H9 (cell line): ENCODE data around the gene SPTAN1. TPM values are rescaled to one million over a fixed set of nuclear protein-coding genes. Genes with fewer than 3 reads are reported as not detected.
"Not testable (repeated sequence)": the region's sequence is repeated elsewhere in the genome, so short reads cannot be mapped to it uniquely, and the experiment has no call there.

Experiments used
- DNase-seq: peaks from one replicate; pipeline ENCODE4 v3.0.0-alpha.2; 2017
- H2AFZ ChIP-seq: one replicate; pipeline ENCODE4 v1.6.1; 2013; ENCODE audit warnings: mild to moderate bottlenecking, low read length, control low read depth, moderate library complexity
- H2AK5ac ChIP-seq: 2 replicates; pipeline ENCODE4 v1.6.1; 2013; ENCODE audit warnings: low read length, control low read depth, mixed read lengths; ENCODE audit not compliant: insufficient read length
- H2BK120ac ChIP-seq: one replicate; pipeline ENCODE4 v1.6.1; 2013; ENCODE audit warnings: low read depth, mild to moderate bottlenecking, low read length, control low read depth, inconsistent platforms; ENCODE audit not compliant: poor library complexity, severe bottlenecking
- H2BK12ac ChIP-seq: 2 replicates; pipeline ENCODE4 v1.6.1; 2013; ENCODE audit warnings: low read length, control low read depth, mixed read lengths, low read depth; ENCODE audit not compliant: insufficient read length
- H2BK15ac ChIP-seq: 2 replicates; pipeline ENCODE4 v1.6.1; 2013; ENCODE audit warnings: low read depth, low read length, control low read depth
- H2BK20ac ChIP-seq: one replicate; pipeline ENCODE4 v1.6.1; 2013; ENCODE audit warnings: low read depth, mild to moderate bottlenecking, low read length, control low read depth, inconsistent platforms; ENCODE audit not compliant: poor library complexity, severe bottlenecking
- H2BK5ac ChIP-seq: 2 replicates; pipeline ENCODE4 v1.6.1; 2013; ENCODE audit warnings: low read length, control low read depth, mixed read lengths; ENCODE audit not compliant: insufficient read length
- H3K14ac ChIP-seq: 2 replicates; pipeline ENCODE4 v1.6.1; 2013; ENCODE audit warnings: low read length, control low read depth; ENCODE audit not compliant: insufficient read depth
- H3K18ac ChIP-seq: 2 replicates; pipeline ENCODE4 v1.6.1; 2013; ENCODE audit warnings: low read depth, mild to moderate bottlenecking, mixed read lengths, low read length, control low read depth; ENCODE audit not compliant: insufficient read length
- H3K23ac ChIP-seq: 2 replicates; pipeline ENCODE4 v1.6.1; 2013; ENCODE audit warnings: low read length, control low read depth, mixed read lengths, low read depth; ENCODE audit not compliant: insufficient read length
- H3K23me2 ChIP-seq: 2 replicates; pipeline ENCODE4 v1.6.1; 2013; ENCODE audit warnings: low read depth, mild to moderate bottlenecking, mixed read lengths, low read length, control low read depth; ENCODE audit not compliant: insufficient read length, poor library complexity, severe bottlenecking
- H3K27ac ChIP-seq: 2 replicates; pipeline ENCODE4 v1.5.1; 2013; ENCODE audit warnings: low read length, control low read depth, mixed read lengths, low read depth; ENCODE audit not compliant: insufficient read length
- H3K27me3 ChIP-seq: 2 replicates; pipeline ENCODE4 v1.6.1; 2013; ENCODE audit warnings: low read length, control low read depth, inconsistent platforms; ENCODE audit not compliant: insufficient read depth
- H3K4ac ChIP-seq: 2 replicates; pipeline ENCODE4 v1.6.1; 2013; ENCODE audit warnings: low read depth, mild to moderate bottlenecking, control low read depth, inconsistent platforms, low read length, moderate library complexity
- H3K4me1 ChIP-seq: 2 replicates; pipeline ENCODE4 v1.6.1; 2013; ENCODE audit warnings: low read length, control low read depth, inconsistent platforms; ENCODE audit not compliant: insufficient read depth
- H3K4me2 ChIP-seq: 2 replicates; pipeline ENCODE4 v1.6.1; 2013; ENCODE audit warnings: low read length, control low read depth, mixed read lengths; ENCODE audit not compliant: insufficient read length, insufficient read depth
- H3K56ac ChIP-seq: 2 replicates; pipeline ENCODE4 v1.6.1; 2013; ENCODE audit warnings: low read depth, mild to moderate bottlenecking, mixed read lengths, low read length, control low read depth; ENCODE audit not compliant: insufficient read length
- H3K79me1 ChIP-seq: 2 replicates; pipeline ENCODE4 v1.6.1; 2013; ENCODE audit warnings: low read depth, mild to moderate bottlenecking, moderate library complexity, low read length, control low read depth, inconsistent platforms; ENCODE audit not compliant: insufficient read depth, poor library complexity, severe bottlenecking
- H3K79me2 ChIP-seq: 2 replicates; pipeline ENCODE4 v1.6.1; 2013; ENCODE audit warnings: low read length, control low read depth, inconsistent platforms; ENCODE audit not compliant: insufficient read depth
- H3K9ac ChIP-seq: 2 replicates; pipeline ENCODE4 v1.6.1; 2013; ENCODE audit warnings: low read length, control low read depth, mixed read lengths; ENCODE audit not compliant: insufficient read length; ENCODE audit errors: extremely low read depth
- H3K9me3 ChIP-seq: one replicate; pipeline ENCODE4 v1.6.1; 2013; ENCODE audit warnings: low read depth, low read length, inconsistent platforms; ENCODE audit not compliant: control insufficient read depth
- H3T11ph ChIP-seq: one replicate; pipeline ENCODE4 v1.6.1; 2013; ENCODE audit warnings: mild to moderate bottlenecking, low read length, control low read depth, inconsistent platforms
- H4K20me1 ChIP-seq: one replicate; pipeline ENCODE4 v1.6.1; 2013; ENCODE audit not compliant: control insufficient read depth, insufficient read length, insufficient read depth
- H4K5ac ChIP-seq: 2 replicates; pipeline ENCODE4 v1.6.1; 2013; ENCODE audit warnings: low read depth, mild to moderate bottlenecking, mixed read lengths, low read length, control low read depth; ENCODE audit not compliant: insufficient read length
- H4K8ac ChIP-seq: replicated peaks from 2 replicates; pipeline ENCODE4 v1.6.1; 2013; ENCODE audit warnings: low read length, control low read depth, mixed read lengths, low read depth; ENCODE audit not compliant: insufficient read length
- H4K91ac ChIP-seq: 2 replicates; pipeline ENCODE4 v1.6.1; 2013; ENCODE audit warnings: low read depth, mild to moderate bottlenecking, moderate library complexity, mixed read lengths, low read length, control low read depth; ENCODE audit not compliant: insufficient read length
- H3K27ac Mint-ChIP-seq, 3 experiments: 2 replicates in 2 of 3; 3 replicates in 1 of 3; pipeline ENCODE4 v1.8.0; 2020 to 2021; ENCODE audit warnings: mixed read lengths in 3 of 3, mild to moderate bottlenecking in 1 of 3, moderate library complexity in 1 of 3
- H3K27me3 Mint-ChIP-seq: 2 replicates; pipeline ENCODE4 v1.8.0; 2021; ENCODE audit warnings: low read depth, mild to moderate bottlenecking, moderate library complexity, mixed read lengths
- H3K36me3 Mint-ChIP-seq, 3 experiments: 2 replicates in 2 of 3; 3 replicates in 1 of 3; pipeline ENCODE4 v1.8.0; 2020 to 2021; ENCODE audit warnings: low read depth in 3 of 3, mixed read lengths in 3 of 3; ENCODE audit not compliant: insufficient read depth in 1 of 3
- H3K4me1 Mint-ChIP-seq, 2 experiments: 2 replicates each; pipeline ENCODE4 v1.8.0; 2020; ENCODE audit warnings: mixed read lengths in 2 of 2
- H3K4me3 Mint-ChIP-seq, 2 experiments: 2 replicates in 1 of 2; 3 replicates in 1 of 2; pipeline ENCODE4 v1.8.0; 2020 to 2021; ENCODE audit warnings: mild to moderate bottlenecking in 2 of 2, mixed read lengths in 2 of 2, moderate library complexity in 1 of 2
- H3K9me3 Mint-ChIP-seq, 2 experiments: 2 replicates in 1 of 2; 3 replicates in 1 of 2; pipeline ENCODE4 v1.8.0; 2020; ENCODE audit warnings: mild to moderate bottlenecking in 2 of 2, mixed read lengths in 2 of 2, moderate library complexity in 1 of 2
- WGBS: extraction: QIAGEN DNeasy Blood & Tissue Kit; methylation state at CpG from one replicate; pipeline ENCODE4 v1.1.7; 2013; ENCODE audit warnings: missing lambda C conversion rate, low lambda C conversion rate, mixed read lengths; ENCODE audit not compliant: insufficient read length; ENCODE audit errors: extremely low coverage; 5-methylcytosine and 5-hydroxymethylcytosine counted together
- total RNA-seq: library from RNA; stranded (reverse); gene quantifications from 2 replicates; pipeline ENCODE4 v1.2.1, GENCODE V29; 2021

Gene SPTAN1
- total RNA-seq, 1 experiment from 2014 or later, result 213 TPM

DNA sequence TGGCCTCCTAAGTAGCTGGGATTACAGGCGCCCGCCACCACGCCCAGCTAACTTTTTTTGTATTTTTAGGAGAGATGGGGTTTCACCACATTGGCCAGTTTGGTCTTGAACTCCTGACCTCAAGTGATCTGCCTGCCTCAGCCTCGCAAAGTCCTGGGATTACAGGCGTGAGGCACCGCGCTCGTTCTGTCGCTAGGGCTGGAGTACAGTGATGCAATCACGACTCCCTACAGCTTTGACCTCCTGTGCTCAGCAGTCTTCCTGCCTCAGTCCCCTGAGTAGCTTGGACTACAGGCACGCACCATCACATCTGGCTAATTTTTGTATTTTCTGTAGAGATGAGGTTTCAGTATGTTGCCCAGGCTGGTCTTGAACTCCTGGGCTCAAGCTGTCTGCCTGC lies 34.5 kb downstream of the SPTAN1 start:
- not testable (repeated sequence) for H4K20me1 ChIP-seq

More for the DNA sequence above, 34.5 kb downstream of the SPTAN1 start:
- not testable (repeated sequence) for H3K79me2 ChIP-seq, H3T11ph ChIP-seq, H3K4me1 ChIP-seq, H3K23me2 ChIP-seq, H2BK120ac ChIP-seq, DNase-seq, H3K27ac Mint-ChIP-seq, H4K8ac ChIP-seq, H3K27me3 ChIP-seq, H3K9ac ChIP-seq, H3K56ac ChIP-seq, H3K18ac ChIP-seq, H3K79me1 ChIP-seq, H3K27ac ChIP-seq, H2BK5ac ChIP-seq, H4K5ac ChIP-seq, H2BK20ac ChIP-seq, H3K4me2 ChIP-seq, H3K4me3 Mint-ChIP-seq, H3K9me3 Mint-ChIP-seq, H3K23ac ChIP-seq, H3K27me3 Mint-ChIP-seq, H3K9me3 ChIP-seq, H3K4ac ChIP-seq, H2AK5ac ChIP-seq, H2AFZ ChIP-seq, H3K14ac ChIP-seq, H4K91ac ChIP-seq, H2BK12ac ChIP-seq, H2BK15ac ChIP-seq, H3K4me1 Mint-ChIP-seq
- WGBS, result no CpG with 5 or more reads among the region's 11 CpGs
- peaks cover 61 to 93% (median 87%) of the 10 kb centered on the region in 3 experiments for H3K36me3 Mint-ChIP-seq
